Uterus (tissue), 2 donors: ENCODE measurements around the gene PPP1R9A.

Source experiments
- CTCF ChIP-seq, 4 experiments: fragments of 200-600 bp in 2 of 4; fragments of 450-650 bp in 2 of 4; sonication (generic) in 2 of 4; IDR thresholded peaks; one replicate each; pipeline ENCODE4 v1.5.1; 2016 to 2019; ENCODE audit warnings: antibody characterized with exemption in 4 of 4, mild to moderate bottlenecking in 2 of 4, moderate library complexity in 1 of 4
- POLR2A ChIP-seq, 2 donors: fragments of 450-650 bp; IDR thresholded peaks; one replicate each; pipeline ENCODE4 v1.6.1; 2016; ENCODE audit warnings: antibody characterized with exemption in 2 of 2, mild to moderate bottlenecking in 1 of 2, moderate library complexity in 1 of 2

GRCh38 chr7:94907811-94908322 lies 473 bp downstream of the PPP1R9A start:
- TF ChIP-seq CTCF (IDR thresholded peaks at IDR 0.05): no peak
- no peak for TF ChIP-seq POLR2A (IDR thresholded peaks at IDR 0.05)
